GM10248 (cell line): Measurements from ENCODE around the gene TIE1.

Experiments used
- CTCF ChIA-PET: fragments of 300-600 bp; sonication (Branson Sonifier 250); formaldehyde crosslinking; extraction: SDS; loops from one replicate; lab custom pipeline; 2021; ENCODE audit warnings: antibody characterized with exemption; lab: Yijun Ruan, JAX
- POLR2A ChIA-PET: fragments of 350-650 bp; sonication (Branson Sonifier 250); formaldehyde crosslinking; extraction: SDS; loops from one replicate; lab custom pipeline; 2020; ENCODE audit warnings: antibody characterized with exemption; lab: Yijun Ruan, JAX
- DNase-seq: peaks from one replicate; pipeline ENCODE4 v3.0.0; 2012; ENCODE audit errors: extremely low spot score
- TF ChIP-seq, protein P1 (sequence below): IDR thresholded peaks from 2 replicates; pipeline ENCODE4 v1.5.1; 2012; ENCODE audit warnings: mild to moderate bottlenecking, low read depth; ENCODE audit errors: extremely low read depth, missing control alignments, control extremely low read depth

TIE1 gene

DNA sequence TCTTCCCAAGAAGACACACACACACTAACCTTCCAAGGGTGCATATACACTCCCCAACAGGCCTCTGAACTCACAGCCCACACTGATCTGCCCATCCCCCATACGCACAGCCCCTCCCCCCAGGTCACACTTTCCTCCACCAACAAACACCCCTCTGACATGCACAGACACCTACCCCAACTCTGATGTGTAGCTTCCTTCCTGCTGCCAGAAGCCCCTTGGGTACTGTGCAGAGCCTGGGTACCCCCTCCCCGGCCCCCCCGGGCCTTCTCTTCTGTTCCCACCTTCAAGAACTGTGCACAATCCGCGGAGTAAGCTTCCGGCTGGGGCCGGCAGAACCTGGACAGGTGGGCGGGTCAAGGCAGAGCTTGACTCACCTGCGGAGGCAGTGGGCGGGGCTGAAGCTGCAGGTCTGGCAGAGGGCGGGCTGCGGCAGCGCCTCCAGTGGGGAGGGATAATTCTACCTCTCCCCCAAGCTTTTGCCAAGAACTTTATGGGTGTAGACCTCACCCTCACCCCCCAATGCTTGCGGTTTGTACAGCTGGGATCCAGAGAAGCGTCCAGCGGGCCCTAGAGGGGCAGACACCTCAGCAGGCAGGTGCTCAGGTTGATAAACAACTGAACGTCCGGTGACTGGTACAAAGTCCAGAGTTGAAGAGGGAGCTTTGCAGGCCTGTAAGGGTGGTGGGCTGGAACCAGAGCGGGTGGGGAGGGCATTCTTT lies 15.4 kb upstream of the TIE1 start, which contains the start of gene C1orf210:
TSS of gene C1orf210 (minus strand) at position 313 of the 722 bp plus-strand sequence. CDS start 2,311 bp downstream, outside the sequence.
- TF ChIP-seq, protein P1, sequence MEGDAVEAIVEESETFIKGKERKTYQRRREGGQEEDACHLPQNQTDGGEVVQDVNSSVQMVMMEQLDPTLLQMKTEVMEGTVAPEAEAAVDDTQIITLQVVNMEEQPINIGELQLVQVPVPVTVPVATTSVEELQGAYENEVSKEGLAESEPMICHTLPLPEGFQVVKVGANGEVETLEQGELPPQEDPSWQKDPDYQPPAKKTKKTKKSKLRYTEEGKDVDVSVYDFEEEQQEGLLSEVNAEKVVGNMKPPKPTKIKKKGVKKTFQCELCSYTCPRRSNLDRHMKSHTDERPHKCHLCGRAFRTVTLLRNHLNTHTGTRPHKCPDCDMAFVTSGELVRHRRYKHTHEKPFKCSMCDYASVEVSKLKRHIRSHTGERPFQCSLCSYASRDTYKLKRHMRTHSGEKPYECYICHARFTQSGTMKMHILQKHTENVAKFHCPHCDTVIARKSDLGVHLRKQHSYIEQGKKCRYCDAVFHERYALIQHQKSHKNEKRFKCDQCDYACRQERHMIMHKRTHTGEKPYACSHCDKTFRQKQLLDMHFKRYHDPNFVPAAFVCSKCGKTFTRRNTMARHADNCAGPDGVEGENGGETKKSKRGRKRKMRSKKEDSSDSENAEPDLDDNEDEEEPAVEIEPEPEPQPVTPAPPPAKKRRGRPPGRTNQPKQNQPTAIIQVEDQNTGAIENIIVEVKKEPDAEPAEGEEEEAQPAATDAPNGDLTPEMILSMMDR = no peak
- CTCF ChIA-PET = interaction anchor here (1.3 kb wide), 2 partner anchors 9 to 10 kb away, joined by 3 to 4 read pairs; no protein-coding TSS in a partner anchor
- POLR2A ChIA-PET = no interaction called here
- no peak for DNase-seq

DNA sequence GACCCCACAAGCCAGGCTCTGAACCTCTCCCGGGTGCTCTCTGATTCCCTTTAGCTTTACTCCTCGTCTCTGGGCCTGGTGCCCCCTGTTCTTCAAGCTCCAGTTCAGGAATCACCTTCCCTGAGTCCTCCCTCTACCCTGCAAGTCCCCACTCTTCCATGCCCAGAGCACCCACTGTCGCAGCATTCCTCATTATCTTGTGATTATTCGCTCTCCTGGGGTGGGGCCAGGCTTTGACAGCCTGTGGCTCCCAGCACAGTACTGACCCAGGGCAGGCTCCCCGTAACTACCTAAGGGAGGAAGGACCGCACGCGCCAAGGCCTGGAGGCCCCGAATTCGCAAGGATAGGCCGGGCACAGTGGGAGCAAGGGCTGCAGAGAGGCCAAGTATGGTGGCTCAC lies 14.7 kb upstream of the TIE1 start:
- POLR2A ChIA-PET = no interaction called here
- TF ChIP-seq, protein P1 = no peak
- CTCF ChIA-PET = interaction anchor here (1.0 to 1.3 kb wide), 3 partner anchors 8 to 21 kb away, joined by 3 to 4 read pairs (median 3); no protein-coding TSS in a partner anchor
- no peak for DNase-seq

DNA sequence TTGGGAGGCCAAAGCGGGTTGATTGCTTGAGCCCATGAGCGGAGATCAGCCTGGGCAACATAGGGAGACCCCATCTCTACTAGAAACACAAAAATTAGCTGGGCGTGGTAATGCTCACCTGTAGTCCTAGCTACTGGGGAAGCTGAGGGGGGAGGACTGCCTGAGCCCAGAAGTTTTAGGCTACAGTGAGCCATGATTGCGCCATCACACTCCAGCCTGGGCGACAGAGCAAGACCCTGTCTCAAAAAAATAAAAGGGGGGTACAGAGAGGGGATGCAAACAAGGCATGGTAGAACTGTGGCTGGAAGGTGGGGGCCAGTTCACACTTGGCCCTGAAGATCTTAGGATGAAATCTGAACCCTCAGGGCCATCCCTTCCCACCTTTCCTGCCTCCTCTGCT lies 14.2 kb upstream of the TIE1 start:
- TF ChIP-seq, protein P1 = no peak
- CTCF ChIA-PET = interaction anchor here (1.0 to 1.3 kb wide), 3 partner anchors 8 to 21 kb away, joined by 3 to 4 read pairs (median 3); no protein-coding TSS in a partner anchor
- POLR2A ChIA-PET = no interaction called here
- DNase-seq = no peak

DNA sequence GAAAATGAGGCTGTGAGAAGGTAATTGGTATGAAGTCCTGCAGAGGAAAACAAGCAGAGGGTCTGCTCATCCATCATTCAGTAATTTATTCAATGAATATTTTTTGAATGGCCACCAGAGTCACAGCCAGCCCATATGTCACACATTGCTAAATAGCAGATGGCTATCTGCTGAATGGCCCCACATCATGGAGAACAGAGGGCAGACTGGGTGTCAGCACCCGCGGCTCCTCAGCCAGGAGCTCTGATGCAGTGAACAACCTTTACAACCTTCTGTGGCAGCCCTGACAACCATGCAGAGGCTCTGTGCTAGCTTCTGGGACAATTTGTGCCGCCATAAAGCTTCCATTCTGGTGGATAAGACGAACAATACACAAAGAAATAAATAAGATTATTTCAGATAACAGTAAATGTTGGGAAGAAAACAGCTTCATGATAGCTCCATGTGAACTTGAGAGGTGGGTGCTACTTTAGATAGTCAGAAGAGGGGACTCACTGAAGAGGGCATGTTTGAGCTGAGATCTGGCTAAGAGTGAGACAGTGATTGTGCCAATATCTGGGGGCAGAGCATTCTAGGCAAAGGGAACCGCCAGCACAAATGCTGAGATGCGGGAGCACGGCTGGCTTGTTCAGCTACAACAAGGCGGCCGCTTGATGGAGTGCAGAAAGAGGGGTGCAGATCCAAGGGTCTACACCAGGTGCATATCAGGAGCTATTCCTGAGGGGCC lies 12.6 kb upstream of the TIE1 start:
- TF ChIP-seq, protein P1 = no peak
- no peak for DNase-seq
- POLR2A ChIA-PET = no interaction called here
- CTCF ChIA-PET = interaction anchor here (0.9 to 1.3 kb wide), 3 partner anchors 8 to 212 kb away, joined by 3 to 5 read pairs (median 3); no protein-coding TSS in a partner anchor

DNA sequence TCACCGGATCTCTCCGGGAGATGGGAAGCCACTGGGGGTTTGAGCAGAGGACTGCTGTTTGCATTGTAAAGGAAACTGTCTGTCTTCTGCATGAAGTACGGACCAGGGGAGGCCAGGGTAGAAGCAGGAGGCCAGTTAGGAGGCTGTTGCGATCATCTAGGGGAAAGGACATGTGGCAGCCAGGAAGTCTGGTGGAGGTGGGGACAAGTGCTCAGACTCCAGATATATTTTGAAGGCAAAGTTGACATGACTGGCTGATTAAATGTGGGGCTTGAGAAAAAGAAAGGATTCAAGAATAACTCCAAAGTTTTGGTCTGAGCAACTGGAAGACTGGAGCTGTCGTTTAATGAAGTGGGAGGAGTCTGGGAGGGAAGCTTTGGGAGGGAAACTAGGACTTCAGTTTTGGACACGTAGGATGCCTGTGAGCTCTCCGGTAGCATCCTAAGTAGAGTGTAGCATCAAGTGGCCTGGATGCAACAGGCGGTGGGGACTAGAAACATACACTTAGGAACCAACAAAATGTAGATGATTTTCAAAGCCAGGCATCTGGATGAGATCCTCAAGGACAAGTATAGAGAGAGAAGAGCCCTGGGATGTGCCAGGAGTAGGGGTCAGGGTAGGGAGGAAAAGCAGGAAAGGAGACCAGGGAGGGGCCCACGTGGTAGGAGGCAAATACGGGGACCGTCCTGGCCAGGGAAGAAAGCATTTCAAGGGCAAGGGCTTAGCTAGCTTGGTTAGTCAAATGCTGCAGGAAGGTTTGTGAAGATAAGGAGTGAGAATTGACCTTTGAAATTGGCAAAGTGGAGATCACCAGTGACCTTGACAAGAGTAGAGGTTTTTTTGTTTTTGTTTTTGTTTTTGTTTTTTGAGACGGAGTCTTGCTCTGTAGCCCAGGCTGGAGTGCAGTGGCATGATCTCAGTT lies 11.7 kb upstream of the TIE1 start:
- CTCF ChIA-PET = interaction anchor here (0.9 to 1.3 kb wide), 3 partner anchors 9 to 211 kb away, joined by 3 to 5 read pairs (median 3); no protein-coding TSS in a partner anchor
- no peak for DNase-seq
- TF ChIP-seq, protein P1 = no peak
- POLR2A ChIA-PET = no interaction called here
